ENCODE measurements around the gene VTI1A. TPM values are rescaled to one million over a fixed set of nuclear protein-coding genes. Genes with fewer than 3 reads are reported as not detected.

VTI1A gene
- total RNA-seq, 1 donor from 2014 or later, result 29.7 TPM

DNA sequence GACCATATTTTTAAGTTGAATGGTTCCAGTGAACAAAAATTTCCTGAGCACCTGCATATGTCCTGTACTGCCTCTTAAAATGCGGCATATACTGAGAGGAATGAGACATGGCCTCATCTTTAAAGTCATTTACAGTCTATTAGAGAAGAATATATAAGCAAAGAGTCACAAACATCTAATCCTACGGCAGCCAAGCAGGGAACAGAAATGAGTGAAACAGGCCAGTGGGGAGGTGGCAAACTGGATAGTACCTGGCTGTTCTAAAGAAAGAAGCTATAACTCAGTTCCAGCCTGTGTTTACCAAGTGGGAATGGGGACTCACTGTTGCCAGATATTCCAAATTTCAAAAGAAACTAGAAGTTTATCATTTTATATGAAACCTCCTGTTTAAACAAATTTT lies 211.4 kb downstream of the VTI1A start:
- ATAC-seq, result no peak
- no peaks in the 10 kb centered on the region for H3K36me3 ChIP-seq
- no peaks in the 10 kb centered on the region for H3K9me3 ChIP-seq
- H3K27me3 ChIP-seq, result no peaks in the 10 kb centered on the region
- H3K4me3 ChIP-seq, result no peak overlapping the region
- no peak for TF ChIP-seq CTCF (IDR thresholded peaks at IDR 0.05)
- H3K27ac ChIP-seq, result no peak overlapping the region
- DNase-seq, result no peak
- no peaks in the 10 kb centered on the region for H3K4me1 ChIP-seq
- intact Hi-C loops (cut with DNase I), result no loop called here

DNA sequence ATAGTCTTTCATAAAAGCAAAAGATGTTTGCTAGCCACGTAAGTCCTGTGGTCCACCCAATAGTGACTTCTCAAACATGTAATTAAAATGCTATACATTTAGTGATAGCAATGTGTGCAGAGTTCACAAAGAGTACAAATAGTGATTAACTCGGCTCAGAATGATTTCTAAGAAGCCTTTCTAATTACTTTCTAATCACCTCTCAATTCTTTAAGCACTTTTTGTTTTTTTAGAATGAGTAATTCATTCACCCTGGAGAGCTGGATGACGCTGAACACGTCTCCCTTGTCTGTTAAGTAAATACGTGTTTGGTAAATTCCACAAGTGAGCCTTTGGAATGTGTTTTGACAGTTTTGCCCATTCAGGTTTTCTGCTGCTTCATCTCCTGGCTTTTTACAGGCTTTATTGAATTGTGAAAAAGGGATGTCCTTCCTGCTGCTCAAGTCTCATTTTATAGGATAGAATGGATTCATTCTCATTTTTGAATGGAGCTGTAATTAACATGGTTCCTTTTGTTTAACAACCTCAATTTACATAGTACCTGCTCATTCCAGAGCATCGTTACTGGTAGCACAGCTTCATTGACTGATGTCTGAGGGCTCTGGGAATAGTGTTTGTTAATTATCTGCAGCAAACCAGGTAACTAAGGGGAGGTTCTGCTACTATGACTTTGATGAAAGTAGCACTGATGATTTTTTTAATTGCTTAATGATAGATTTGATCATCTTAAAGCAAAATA lies 212.1 kb downstream of the VTI1A start:
- ATAC-seq, result no peak
- Histone ChIP-seq H3K36me3 (no peaks in the 10 kb centered on the region), H3K27ac (no peak overlapping the region), H3K4me1 (no peaks in the 10 kb centered on the region), H3K4me3 (no peak overlapping the region), H3K9me3 (no peaks in the 10 kb centered on the region), H3K27me3 (no peaks in the 10 kb centered on the region)
- TF ChIP-seq CTCF (IDR thresholded peaks at IDR 0.05), result no peak
- no peak for DNase-seq
- intact Hi-C loops (cut with DNase I), result no loop called here

- Histone ChIP-seq H3K27ac (no peak overlapping the region), H3K4me1 (no peaks in the 10 kb centered on the region), H3K4me3 (no peak overlapping the region), H3K27me3 (no peaks in the 10 kb centered on the region), H3K9me3 (no peaks in the 10 kb centered on the region), H3K36me3 (no peaks in the 10 kb centered on the region)
- intact Hi-C loops (cut with DNase I), result no loop called here
- TF ChIP-seq CTCF (IDR thresholded peaks at IDR 0.05), result no peak
- ATAC-seq (peak; percentile 58), DNase-seq (no peak)
Observed at GRCh38 chr10:112663234-112664125, 216.5 kb downstream of the VTI1A start.

DNA sequence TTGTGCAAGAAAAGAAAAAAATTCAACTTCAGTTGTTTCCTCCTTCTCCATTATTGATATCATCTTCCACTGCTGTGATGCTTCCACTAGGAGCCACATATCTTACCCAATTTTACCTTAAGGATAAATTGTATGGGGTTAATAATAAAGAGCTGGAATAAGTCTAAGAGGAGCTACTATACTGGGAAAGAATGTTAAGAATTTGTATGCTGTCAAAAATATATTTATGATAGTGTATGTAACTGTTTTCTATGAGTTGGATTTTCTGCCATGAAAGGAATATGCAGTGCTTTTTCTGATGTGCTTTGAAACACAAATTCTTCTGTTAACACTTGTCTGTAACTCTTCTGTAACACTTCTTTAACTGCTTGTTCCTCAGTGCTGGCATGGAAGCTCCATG lies 219.1 kb downstream of the VTI1A start:
- no peak for DNase-seq
- no peak overlapping the region for H3K4me3 ChIP-seq
- no peak for ATAC-seq

DNA sequence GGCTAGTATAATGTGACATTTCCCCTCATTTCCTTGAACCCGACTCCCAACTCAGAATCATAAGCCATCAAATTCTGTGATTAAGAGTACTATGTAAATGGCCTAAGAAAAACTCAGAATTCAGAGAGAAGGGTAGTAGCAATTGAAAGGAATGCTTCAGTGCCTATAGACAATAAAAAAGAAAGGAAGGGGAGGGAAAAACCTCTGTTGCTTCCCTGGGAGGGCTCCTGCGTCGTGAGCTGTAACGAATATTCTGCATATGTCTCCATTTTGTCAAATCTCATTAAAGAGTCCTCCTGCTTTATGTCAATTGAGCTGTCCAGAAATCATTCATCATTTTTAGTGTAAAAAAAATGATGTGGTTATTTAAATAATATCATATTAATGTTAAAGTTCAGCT lies 223.0 kb downstream of the VTI1A start:
- no peaks in the 10 kb centered on the region for H3K4me1 ChIP-seq
- intact Hi-C loops (cut with DNase I), result no loop called here
- no peak for DNase-seq
- peaks cover 16% of the 10 kb centered on the region for H3K36me3 ChIP-seq
- H3K27me3 ChIP-seq, result no peaks in the 10 kb centered on the region
- H3K27ac ChIP-seq, result no peak overlapping the region
- no peak for ATAC-seq
- H3K9me3 ChIP-seq, result no peaks in the 10 kb centered on the region
- TF ChIP-seq CTCF (IDR thresholded peaks at IDR 0.05), result no peak
- H3K4me3 ChIP-seq, result no peak overlapping the region

More for the DNA sequence above, 219.1 kb downstream of the VTI1A start:
- intact Hi-C loops (cut with DNase I), result no loop called here
- Histone ChIP-seq H3K27ac (no peak overlapping the region), H3K36me3 (peaks cover 16% of the 10 kb centered on the region), H3K27me3 (no peaks in the 10 kb centered on the region), H3K4me1 (no peaks in the 10 kb centered on the region), H3K9me3 (no peaks in the 10 kb centered on the region)
- TF ChIP-seq CTCF (IDR thresholded peaks at IDR 0.05), result no peak

All from upper lobe of right lung (tissue), 1 donor.